BLaER1 (cell line): Measurements from ENCODE around the gene DISC1.
"Not testable (repeated sequence)": the region's sequence is repeated elsewhere in the genome, so short reads cannot be mapped to it uniquely, and the experiment has no call there.

ENCODE experiments used
- H3K27ac ChIP-seq: shearing (Covaris generic); formaldehyde crosslinking; 2 replicates; pipeline ENCODE4 v1.8.1; 2022
- H3K27me3 ChIP-seq: shearing (Covaris generic); formaldehyde crosslinking; 2 replicates; pipeline ENCODE4 v1.8.1; 2022
- H3K36me3 ChIP-seq: shearing (Covaris generic); formaldehyde crosslinking; 2 replicates; pipeline ENCODE4 v1.8.1; 2022
- H3K4me1 ChIP-seq: shearing (Covaris generic); formaldehyde crosslinking; 2 replicates; pipeline ENCODE4 v1.8.1; 2022
- H3K4me2 ChIP-seq: shearing (Covaris generic); formaldehyde crosslinking; 2 replicates; pipeline ENCODE4 v1.8.1; 2022
- H3K4me3 ChIP-seq: shearing (Covaris generic); formaldehyde crosslinking; 2 replicates; pipeline ENCODE4 v1.8.1; 2022
- H3K9ac ChIP-seq: shearing (Covaris generic); formaldehyde crosslinking; 2 replicates; pipeline ENCODE4 v1.8.1; 2022
- H3K9me3 ChIP-seq: shearing (Covaris generic); formaldehyde crosslinking; 2 replicates; pipeline ENCODE4 v1.8.1; 2022
- H4K20me1 ChIP-seq: shearing (Covaris generic); formaldehyde crosslinking; 2 replicates; pipeline ENCODE4 v1.8.1; 2022
- Cebpa-rat ChIP-seq: shearing (Covaris generic); IDR thresholded peaks from 2 replicates; pipeline ENCODE4 v1.8.1; 2022

DISC1 gene

GRCh38 chr1:231643935-231644237 lies 17.3 kb downstream of the DISC1 start:
- H3K36me3 ChIP-seq, result peaks cover 20% of the 10 kb centered on the region; the same call in 1 of the 2 replicates
- no peaks in the 10 kb centered on the region for H4K20me1 ChIP-seq
- TF ChIP-seq Cebpa-rat, result no peak
- no peak overlapping the region for H3K4me3 ChIP-seq
- no peak overlapping the region for H3K4me2 ChIP-seq
- H3K9ac ChIP-seq, result no peak overlapping the region
- no peak overlapping the region for H3K27ac ChIP-seq
- no peaks in the 10 kb centered on the region for H3K4me1 ChIP-seq
- no peaks in the 10 kb centered on the region for H3K27me3 ChIP-seq
- H3K9me3 ChIP-seq, result peaks cover 27% of the 10 kb centered on the region

GRCh38 chr1:231645634-231646033 lies 19.0 kb downstream of the DISC1 start:
- Histone ChIP-seq H3K9me3 (peaks cover 27% of the 10 kb centered on the region), H3K36me3 (peaks cover 17% of the 10 kb centered on the region; the same call in 1 of the 2 replicates)
- H3K27ac ChIP-seq, H3K4me3 ChIP-seq, H3K4me1 ChIP-seq, H3K27me3 ChIP-seq, H3K4me2 ChIP-seq, H3K9ac ChIP-seq, H4K20me1 ChIP-seq: not testable (repeated sequence)

- not testable (repeated sequence) for H4K20me1 ChIP-seq, H3K4me1 ChIP-seq, H3K27ac ChIP-seq, H3K27me3 ChIP-seq, H3K4me2 ChIP-seq, H3K9ac ChIP-seq, H3K4me3 ChIP-seq
- peaks cover 28% of the 10 kb centered on the region for H3K9me3 ChIP-seq
- H3K36me3 ChIP-seq, result peaks cover 12% of the 10 kb centered on the region; the same call in 1 of the 2 replicates
Observed at GRCh38 chr1:231646165-231646564, 19.6 kb downstream of the DISC1 start.

- H3K9me3 ChIP-seq, result peaks cover 16% of the 10 kb centered on the region
- not testable (repeated sequence) for H3K4me3 ChIP-seq, H3K27ac ChIP-seq, H3K9ac ChIP-seq, H3K4me2 ChIP-seq, H3K27me3 ChIP-seq, H4K20me1 ChIP-seq, H3K4me1 ChIP-seq, H3K36me3 ChIP-seq
Observed at GRCh38 chr1:231651621-231652260, 25.2 kb downstream of the DISC1 start.

GRCh38 chr1:231653632-231654031 lies 27.0 kb downstream of the DISC1 start:
- Histone ChIP-seq H3K27ac (no peak overlapping the region), H3K36me3 (no peaks in the 10 kb centered on the region), H3K9me3 (peaks cover 20% of the 10 kb centered on the region), H4K20me1 (no peaks in the 10 kb centered on the region), H3K4me2 (no peak overlapping the region), H3K4me1 (no peaks in the 10 kb centered on the region), H3K27me3 (no peaks in the 10 kb centered on the region), H3K4me3 (no peak overlapping the region), H3K9ac (no peak overlapping the region)
- TF ChIP-seq Cebpa-rat, result no peak

GRCh38 chr1:231656741-231657140 lies 30.2 kb downstream of the DISC1 start:
- Histone ChIP-seq H3K9ac (no peak overlapping the region), H3K4me3 (no peak overlapping the region), H3K9me3 (peaks cover 42% of the 10 kb centered on the region), H3K27me3 (no peaks in the 10 kb centered on the region), H4K20me1 (no peaks in the 10 kb centered on the region), H3K4me1 (0 out of 2 replicates have a peak, but pooled peaks cover 4% of the 10 kb centered on the region), H3K36me3 (peaks cover 8% of the 10 kb centered on the region; the same call in 1 of the 2 replicates), H3K27ac (no peak overlapping the region), H3K4me2 (no peak overlapping the region)
- no peak for TF ChIP-seq Cebpa-rat

GRCh38 chr1:231658223-231658622 lies 31.6 kb downstream of the DISC1 start:
- not testable (repeated sequence) for H3K4me3 ChIP-seq, H3K4me1 ChIP-seq, H3K4me2 ChIP-seq, H4K20me1 ChIP-seq, H3K27me3 ChIP-seq, H3K9ac ChIP-seq, H3K27ac ChIP-seq
- Histone ChIP-seq H3K36me3 (peaks cover 16% of the 10 kb centered on the region; the same call in 1 of the 2 replicates), H3K9me3 (peaks cover 57% of the 10 kb centered on the region)

- Histone ChIP-seq H3K27me3 (no peaks in the 10 kb centered on the region), H3K9ac (no peak overlapping the region), H3K27ac (no peak overlapping the region), H3K4me3 (no peak overlapping the region), H3K4me1 (0 out of 2 replicates have a peak, but pooled peaks cover 4% of the 10 kb centered on the region), H4K20me1 (no peaks in the 10 kb centered on the region), H3K36me3 (peaks cover 16% of the 10 kb centered on the region; the same call in 1 of the 2 replicates), H3K9me3 (peaks cover 64% of the 10 kb centered on the region), H3K4me2 (no peak overlapping the region)
- TF ChIP-seq Cebpa-rat, result no peak
Observed at GRCh38 chr1:231660198-231660597, 33.6 kb downstream of the DISC1 start.

- no peak overlapping the region for H3K27ac ChIP-seq
- no peaks in the 10 kb centered on the region for H3K27me3 ChIP-seq
- no peak for TF ChIP-seq Cebpa-rat
- H3K4me1 ChIP-seq, result 0 out of 2 replicates have a peak, but pooled peaks cover 4% of the 10 kb centered on the region
- peaks cover 16% of the 10 kb centered on the region; the same call in 1 of the 2 replicates for H3K36me3 ChIP-seq
- H3K4me3 ChIP-seq, result no peak overlapping the region
- no peak overlapping the region for H3K4me2 ChIP-seq
- H3K9ac ChIP-seq, result no peak overlapping the region
- peaks cover 46% of the 10 kb centered on the region for H3K9me3 ChIP-seq
- no peaks in the 10 kb centered on the region for H4K20me1 ChIP-seq
Observed at GRCh38 chr1:231663211-231663792, 36.7 kb downstream of the DISC1 start.

- Histone ChIP-seq H3K4me2 (no peak overlapping the region), H3K27me3 (no peaks in the 10 kb centered on the region), H3K9me3 (peaks cover 55% of the 10 kb centered on the region), H3K4me3 (no peak overlapping the region), H3K27ac (no peak overlapping the region), H4K20me1 (no peaks in the 10 kb centered on the region), H3K4me1 (0 out of 2 replicates have a peak, but pooled peaks cover 4% of the 10 kb centered on the region), H3K9ac (no peak overlapping the region), H3K36me3 (peaks cover 16% of the 10 kb centered on the region; the same call in 1 of the 2 replicates)
- no peak for TF ChIP-seq Cebpa-rat
Observed at GRCh38 chr1:231665101-231665500, 38.5 kb downstream of the DISC1 start.
